GM18867 (cell line): ENCODE results near the gene MRFAP1.
A peak's percentile ranks its signal among the peaks of the same experiment; 100 is the strongest.

Experiments
- ATAC-seq: cut with Tn5 transposase; IDR thresholded peaks from one replicate; pipeline ENCODE4 v1.9.1; 2021; ENCODE audit warnings: mild to moderate bottlenecking, moderate library complexity; ENCODE audit not compliant: unreplicated experiment

The MRFAP1 gene

DNA sequence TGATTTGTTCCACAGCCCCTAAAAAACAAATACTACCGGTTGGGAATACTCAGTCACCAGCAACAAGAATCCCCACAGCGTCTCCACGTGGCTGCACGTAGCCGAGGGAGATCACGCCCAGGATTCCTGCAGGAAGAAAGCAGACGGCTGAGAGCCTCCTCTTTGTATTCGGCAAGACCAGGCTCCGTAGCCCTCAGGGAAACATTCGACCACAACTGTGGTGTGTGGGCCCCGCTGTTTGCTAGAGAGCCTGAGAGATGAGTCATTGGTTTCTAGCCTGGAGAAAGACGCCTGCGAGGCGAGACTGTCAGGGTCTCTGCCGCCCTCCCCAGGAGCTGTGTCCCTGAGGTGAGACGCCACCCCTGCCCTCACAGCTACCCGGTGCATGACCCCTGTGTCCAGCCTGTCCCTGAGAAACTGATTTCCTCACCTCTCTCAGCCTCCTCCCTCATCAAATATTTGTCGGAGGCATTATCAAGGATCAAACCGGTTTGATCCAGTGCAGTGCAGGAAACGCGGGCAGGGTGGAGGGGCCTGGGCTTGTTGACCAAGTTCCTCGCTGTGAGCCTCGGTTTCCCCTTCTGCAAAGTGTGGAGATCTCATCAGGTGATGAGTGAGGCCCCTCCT, 48.5 kb downstream of the MRFAP1 start:
- ATAC-seq, result peak; percentile 75

DNA sequence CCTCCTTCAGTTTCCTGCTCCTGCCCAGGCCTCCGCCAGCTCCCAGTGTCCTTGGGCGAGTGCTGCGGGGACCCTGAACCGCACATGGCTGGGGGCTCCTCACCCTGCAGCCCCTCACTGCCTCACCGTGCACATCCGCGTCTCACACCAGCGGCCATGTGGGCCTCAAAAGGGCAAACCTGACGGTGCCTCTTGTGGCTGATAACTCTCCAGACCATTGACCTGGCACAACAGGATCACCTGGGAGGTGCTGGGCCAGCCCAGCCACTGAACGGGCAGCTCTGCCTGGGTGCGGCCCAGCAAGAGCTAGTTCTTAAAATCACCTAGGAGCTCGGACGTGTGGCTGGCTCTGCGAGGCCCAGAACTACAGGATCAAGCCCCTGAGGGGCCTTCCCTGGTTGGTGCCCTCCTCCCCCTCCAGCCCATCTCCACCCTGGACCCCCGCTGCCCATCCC, 49.0 kb downstream of the MRFAP1 start:
- no peak for ATAC-seq
